Bronchial smooth muscle cell (primary cell): Measurements from ENCODE around the gene HSPBAP1. TPM values are rescaled to one million over a fixed set of nuclear protein-coding genes. Genes with fewer than 3 reads are reported as not detected.

Source experiments
- total RNA-seq: library from RNA; depleted of rRNA; stranded (reverse); fragments of >200 nt; gene quantifications from 2 replicates; pipeline ENCODE4 v1.2.1, GENCODE V29; 2014

Gene HSPBAP1
- 6.2 and 6.8 TPM in 2 replicates for total RNA-seq

DNA sequence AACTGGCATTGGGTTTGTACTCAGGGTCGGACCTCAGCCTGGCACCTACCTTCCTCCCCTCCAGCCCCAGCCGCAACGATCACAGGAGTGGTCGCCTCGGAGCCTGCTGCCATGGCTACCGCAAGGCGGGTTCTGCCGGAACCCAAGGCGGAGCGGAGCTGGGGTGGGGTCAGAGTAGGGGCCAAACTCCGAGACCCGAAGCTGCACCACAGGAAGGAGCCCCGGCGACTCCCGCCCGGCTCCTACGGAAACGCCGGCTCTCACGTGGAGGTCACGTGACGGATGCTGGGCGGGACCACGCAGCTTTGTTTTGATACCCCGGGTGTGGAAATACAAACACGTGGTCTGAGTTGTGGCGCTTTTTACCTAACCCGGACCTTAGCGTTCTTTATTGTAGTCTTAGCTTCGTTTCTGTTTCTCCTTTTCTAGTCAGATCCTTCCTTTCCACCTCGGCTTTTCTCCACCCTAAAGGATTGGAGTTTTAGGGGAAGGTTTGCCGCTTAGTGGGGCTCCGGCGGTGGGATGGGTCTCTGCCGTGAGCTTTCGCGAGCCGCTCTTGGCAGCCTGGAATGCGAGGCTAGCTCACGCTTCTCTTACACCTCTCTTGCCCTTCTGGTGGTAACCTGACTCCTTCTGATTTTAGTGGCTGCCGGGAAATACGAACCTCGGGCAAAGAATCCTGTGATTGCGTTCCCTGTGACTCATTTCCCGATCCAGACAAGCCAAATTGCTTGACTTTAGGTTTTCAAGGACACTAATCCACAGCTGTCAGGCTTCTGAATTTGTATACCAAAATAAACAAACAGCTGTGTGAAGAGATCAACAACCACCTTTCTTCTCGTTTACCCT lies at the start of gene HSPBAP1:
HSPBAP1 (minus strand) TSS at position 264 of the 849 bp plus-strand sequence; CDS start at position 113, 151 bp downstream.

DNA sequence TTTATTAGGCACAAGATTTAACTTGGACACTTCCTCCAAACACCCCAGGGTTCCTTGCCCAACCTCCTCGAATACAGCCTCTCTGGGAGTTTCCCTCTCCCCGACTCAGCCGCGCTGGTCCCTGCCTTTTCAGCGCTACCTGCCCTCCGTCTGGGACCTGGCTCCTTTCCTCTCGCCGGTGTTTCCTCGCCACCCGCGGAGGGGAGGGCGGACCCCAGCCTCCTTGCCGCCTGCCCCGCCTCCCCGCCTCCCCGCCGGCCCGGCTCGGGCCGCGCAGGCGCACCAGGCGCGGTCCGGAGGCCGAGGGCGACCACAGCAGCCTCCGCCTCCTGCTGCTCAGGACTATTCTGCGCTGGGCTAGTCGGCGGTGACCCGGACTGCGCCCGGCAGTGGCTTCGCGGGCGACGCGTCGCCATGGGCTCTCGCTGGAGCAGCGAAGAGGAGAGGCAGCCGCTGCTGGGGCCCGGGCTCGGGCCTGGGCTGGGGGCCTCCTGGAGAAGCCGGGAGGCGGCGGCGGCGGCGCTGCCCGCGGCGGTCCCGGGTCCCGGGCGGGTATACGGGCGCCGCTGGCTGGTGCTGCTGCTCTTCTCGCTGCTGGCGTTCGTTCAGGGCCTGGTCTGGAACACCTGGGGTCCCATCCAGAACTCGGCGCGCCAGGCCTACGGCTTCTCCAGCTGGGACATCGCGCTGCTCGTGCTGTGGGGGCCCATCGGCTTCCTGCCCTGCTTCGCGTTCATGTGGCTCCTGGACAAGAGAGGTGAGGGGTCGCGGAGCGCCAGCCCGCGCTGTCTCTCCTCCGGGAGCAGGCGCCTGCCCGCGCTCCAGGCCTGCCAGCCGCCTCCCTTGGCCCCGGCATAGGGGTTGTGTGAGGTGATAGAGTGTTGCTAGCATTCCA lies 1.4 kb upstream of the HSPBAP1 start, which contains the start of gene SLC49A4:
SLC49A4 (plus strand) TSS at position 291 of the 895 bp plus-strand sequence; CDS start at position 415, 124 bp downstream.

Other genes starting within 250 kb of the HSPBAP1 start
- 23.4 and 26.5 TPM in 2 replicates for gene PARP9, start 229.5 kb downstream of the HSPBAP1 start, total RNA-seq
- gene DTX3L, start 229.5 kb downstream of the HSPBAP1 start, total RNA-seq: 8.8 and 14.2 TPM in 2 replicates
- 0.16 and 0.17 TPM in 2 replicates for gene PARP15, start 216.2 kb downstream of the HSPBAP1 start, total RNA-seq
- 46.7 and 47.6 TPM in 2 replicates for gene PARP14, start 113.0 kb downstream of the HSPBAP1 start, total RNA-seq
- gene SLC49A4, start 1.2 kb upstream of the HSPBAP1 start, total RNA-seq: 7.6 and 13.1 TPM in 2 replicates
- gene SEMA5B, start 233.9 kb upstream of the HSPBAP1 start, total RNA-seq: not detected in 2 replicates